GM12872 (cell line): ENCODE measurements around the gene IL1RAPL1.

Experiments
- CTCF ChIP-seq: IDR thresholded peaks from 3 replicates; pipeline ENCODE4 v1.5.1; 2011; ENCODE audit warnings: low read depth, mild to moderate bottlenecking, low read length, moderate library complexity; ENCODE audit not compliant: insufficient read depth

The IL1RAPL1 gene

GRCh38 chrX:28851871-28852270 lies 264.6 kb downstream of the IL1RAPL1 start:
- TF ChIP-seq CTCF: no peak

- no peak for TF ChIP-seq CTCF
Observed at GRCh38 chrX:28854637-28855036, 267.4 kb downstream of the IL1RAPL1 start.

- no peak for TF ChIP-seq CTCF
Observed at GRCh38 chrX:28876408-28876807, 289.2 kb downstream of the IL1RAPL1 start.

DNA sequence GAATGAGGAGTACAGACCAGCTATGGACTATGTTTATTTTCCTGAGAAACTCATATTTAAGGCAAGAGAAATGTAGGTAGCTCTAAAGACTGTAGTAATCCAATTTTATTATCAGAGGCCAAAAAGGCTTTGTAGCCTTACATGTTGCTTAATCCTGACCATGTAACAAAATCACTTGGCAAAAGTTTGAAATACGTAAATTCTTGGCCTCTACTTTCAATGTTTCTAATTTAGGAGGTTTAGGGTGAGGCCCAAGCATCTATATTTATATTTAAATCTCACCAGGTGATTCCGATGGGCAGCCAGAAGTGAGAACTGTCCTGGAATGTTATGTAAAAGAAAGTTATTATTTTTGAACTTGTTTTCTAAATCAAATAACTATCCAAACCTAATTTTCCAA lies 289.7 kb downstream of the IL1RAPL1 start:
- TF ChIP-seq CTCF: no peak

- no peak for TF ChIP-seq CTCF
Observed at GRCh38 chrX:28880136-28880535, 292.9 kb downstream of the IL1RAPL1 start.

DNA sequence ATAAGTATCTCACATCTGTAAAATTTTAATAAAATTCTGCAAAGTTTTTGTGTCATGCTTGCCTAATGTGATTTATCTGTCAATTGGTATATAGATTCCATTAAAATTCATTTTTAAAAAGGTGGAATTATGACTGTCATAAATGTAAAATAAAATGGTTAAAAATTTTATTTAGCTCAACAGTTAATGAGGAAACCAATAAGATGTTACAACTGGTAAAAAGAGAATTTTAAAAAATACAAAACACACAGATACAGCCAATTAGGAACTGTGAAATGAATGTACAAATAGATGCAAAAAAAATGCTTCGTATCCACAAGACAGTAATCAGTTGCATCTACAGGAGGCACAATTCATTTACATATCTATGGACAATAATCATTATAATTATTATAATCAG lies 297.6 kb downstream of the IL1RAPL1 start:
- TF ChIP-seq CTCF: no peak

GRCh38 chrX:28888416-28888815 lies 301.2 kb downstream of the IL1RAPL1 start:
- TF ChIP-seq CTCF: no peak

- no peak for TF ChIP-seq CTCF
Observed at GRCh38 chrX:28889591-28890090, 302.4 kb downstream of the IL1RAPL1 start.
